GM13976 (cell line): ENCODE results near the gene DEFB123.
"Not testable (repeated sequence)": the region's sequence is repeated elsewhere in the genome, so short reads cannot be mapped to it uniquely, and the experiment has no call there.

ENCODE experiments used
- DNase-seq: peaks from one replicate; pipeline ENCODE4 v3.0.0; 2012; ENCODE audit warnings: low spot score
- CTCF ChIP-seq: IDR thresholded peaks from 2 replicates; pipeline ENCODE4 v1.5.1; 2012; ENCODE audit warnings: borderline replicate concordance, mild to moderate bottlenecking; ENCODE audit not compliant: insufficient read depth; ENCODE audit errors: extremely low read depth, missing control alignments, control extremely low read depth
- in situ Hi-C: fragments of 300-500 bp; cut with MboI; formaldehyde crosslinking; loops from one replicate; pipeline ENCODE4 v1.12.0; 2022; ENCODE audit warnings: low sequenced_read_pairs, mixed read lengths, inconsistent platforms; ENCODE audit not compliant: unreplicated experiment

Gene DEFB123

GRCh38 chr20:31449511-31450414 lies 9.3 kb downstream of the DEFB123 start:
- TF ChIP-seq CTCF: no peak
- DNase-seq: no peak
- in situ Hi-C loops: loop anchor here (10.0 kb wide), 1 partner anchor 55 kb away; no protein-coding TSS in a partner anchor

GRCh38 chr20:31452575-31452974 lies 12.1 kb downstream of the DEFB123 start:
- DNase-seq: no peak
- in situ Hi-C loops: loop anchor here (10.0 kb wide), 1 partner anchor 52 kb away; no protein-coding TSS in a partner anchor
- no peak for TF ChIP-seq CTCF

GRCh38 chr20:31454361-31454760 lies 13.9 kb downstream of the DEFB123 start:
- DNase-seq: no peak
- no peak for TF ChIP-seq CTCF
- in situ Hi-C loops: loop anchor here (10.0 kb wide), 1 partner anchor 50 kb away; no protein-coding TSS in a partner anchor

- DNase-seq, in situ Hi-C loops: not testable (repeated sequence)
Observed at GRCh38 chr20:31470946-31471345, 30.5 kb downstream of the DEFB123 start.

- in situ Hi-C loops: no loop called here
- no peak for TF ChIP-seq CTCF
- no peak for DNase-seq
Observed at GRCh38 chr20:31472395-31473330, 32.2 kb downstream of the DEFB123 start.

GRCh38 chr20:31473331-31474096 lies 33.1 kb downstream of the DEFB123 start:
- DNase-seq: no peak
- in situ Hi-C loops: no loop called here
- no peak for TF ChIP-seq CTCF
